ENCODE results near the gene SLC22A7.

SLC22A7 gene

GRCh38 chr6:43283514-43283901 lies 14.6 kb upstream of the SLC22A7 start:
- TF ChIP-seq POLR2A (IDR thresholded peaks at IDR 0.05; ENCODE audit: low read length): no peak
- DNase-seq: no peak

DNA sequence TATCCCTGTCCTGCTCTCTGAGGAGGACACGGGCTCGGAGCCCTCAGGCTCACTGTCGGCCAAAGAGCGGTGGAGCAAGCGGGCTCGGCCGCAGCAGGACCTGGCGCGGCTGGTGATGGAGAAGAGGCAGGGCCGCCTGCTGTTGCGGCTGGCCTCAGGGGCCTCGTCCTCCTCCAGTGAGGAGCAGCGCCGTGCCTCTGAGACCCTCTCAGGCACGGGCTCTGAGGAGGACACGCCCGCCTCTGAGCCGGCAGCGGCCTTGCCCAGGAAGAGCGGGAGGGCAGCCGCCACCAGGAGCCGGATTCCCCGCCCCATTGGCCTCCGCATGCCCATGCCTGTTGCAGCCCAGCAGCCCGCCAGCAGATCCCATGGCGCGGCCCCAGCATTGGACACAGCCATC lies 14.2 kb upstream of the SLC22A7 start:
- DNase-seq: no peak

GRCh38 chr6:43284991-43285781 lies 12.9 kb upstream of the SLC22A7 start:
- TF ChIP-seq GATA1 (IDR thresholded peaks at IDR 0.05; ENCODE audit: low read depth, low read length): no peak
- TF ChIP-seq POLR2A (IDR thresholded peaks at IDR 0.05; ENCODE audit: low read length): no peak
- DNase-seq: no peak

More for the DNA sequence above, 14.2 kb upstream of the SLC22A7 start:
- TF ChIP-seq POLR2A (IDR thresholded peaks at IDR 0.05; ENCODE audit: low read length) (no peak), GATA1 (IDR thresholded peaks at IDR 0.05; ENCODE audit: low read depth, low read length) (no peak)

- TF ChIP-seq GATA1 (IDR thresholded peaks at IDR 0.05; ENCODE audit: low read depth, low read length): no peak
- DNase-seq: no peak
Measured at GRCh38 chr6:43285832-43286231, 12.2 kb upstream of the SLC22A7 start.

- no peak for DNase-seq
- TF ChIP-seq GATA1 (IDR thresholded peaks at IDR 0.05; ENCODE audit: low read depth, low read length) (no peak), POLR2A (IDR thresholded peaks at IDR 0.05; ENCODE audit: low read length) (no peak)
Measured at GRCh38 chr6:43286456-43286979, 11.5 kb upstream of the SLC22A7 start.

DNA sequence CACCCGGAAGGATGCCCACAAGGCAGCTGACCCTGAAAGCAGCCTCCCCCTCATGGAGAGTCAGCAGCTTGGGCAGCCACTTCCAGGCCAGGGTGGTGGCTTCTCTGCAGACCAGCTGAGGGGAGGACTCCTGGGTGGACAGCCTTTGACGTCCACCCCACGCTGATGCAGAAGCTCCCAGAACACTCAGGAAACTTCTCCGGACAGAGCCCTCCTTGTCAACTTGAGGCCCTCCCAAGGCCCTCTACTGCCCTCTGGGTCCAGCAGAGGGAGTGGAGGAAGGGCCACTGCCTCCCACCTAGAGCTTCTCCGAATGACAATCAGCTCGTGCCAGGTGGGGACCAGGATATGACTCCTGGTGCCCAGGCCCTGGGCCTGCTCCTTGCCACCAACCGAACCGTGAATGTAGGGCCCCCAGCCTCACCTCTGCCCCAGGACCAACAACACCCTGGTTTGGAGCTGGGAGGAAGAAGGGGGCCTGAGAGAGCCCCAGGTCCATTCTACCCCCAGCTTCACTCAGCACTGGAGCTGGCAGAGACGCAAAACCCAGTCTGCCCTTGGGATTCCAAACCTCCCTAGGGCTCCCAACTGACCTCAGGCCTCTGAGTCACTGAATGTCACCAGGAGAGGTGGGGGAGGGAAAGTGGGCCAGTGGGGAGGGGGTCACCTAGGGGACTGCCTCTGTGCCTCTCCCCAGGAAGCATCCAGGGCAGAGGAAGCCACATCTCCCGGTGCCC lies 10.9 kb upstream of the SLC22A7 start:
- no peak for DNase-seq
- no peak for TF ChIP-seq POLR2A (IDR thresholded peaks at IDR 0.05; ENCODE audit: low read length)
- TF ChIP-seq GATA1 (IDR thresholded peaks at IDR 0.05; ENCODE audit: low read depth, low read length): no peak

DNA sequence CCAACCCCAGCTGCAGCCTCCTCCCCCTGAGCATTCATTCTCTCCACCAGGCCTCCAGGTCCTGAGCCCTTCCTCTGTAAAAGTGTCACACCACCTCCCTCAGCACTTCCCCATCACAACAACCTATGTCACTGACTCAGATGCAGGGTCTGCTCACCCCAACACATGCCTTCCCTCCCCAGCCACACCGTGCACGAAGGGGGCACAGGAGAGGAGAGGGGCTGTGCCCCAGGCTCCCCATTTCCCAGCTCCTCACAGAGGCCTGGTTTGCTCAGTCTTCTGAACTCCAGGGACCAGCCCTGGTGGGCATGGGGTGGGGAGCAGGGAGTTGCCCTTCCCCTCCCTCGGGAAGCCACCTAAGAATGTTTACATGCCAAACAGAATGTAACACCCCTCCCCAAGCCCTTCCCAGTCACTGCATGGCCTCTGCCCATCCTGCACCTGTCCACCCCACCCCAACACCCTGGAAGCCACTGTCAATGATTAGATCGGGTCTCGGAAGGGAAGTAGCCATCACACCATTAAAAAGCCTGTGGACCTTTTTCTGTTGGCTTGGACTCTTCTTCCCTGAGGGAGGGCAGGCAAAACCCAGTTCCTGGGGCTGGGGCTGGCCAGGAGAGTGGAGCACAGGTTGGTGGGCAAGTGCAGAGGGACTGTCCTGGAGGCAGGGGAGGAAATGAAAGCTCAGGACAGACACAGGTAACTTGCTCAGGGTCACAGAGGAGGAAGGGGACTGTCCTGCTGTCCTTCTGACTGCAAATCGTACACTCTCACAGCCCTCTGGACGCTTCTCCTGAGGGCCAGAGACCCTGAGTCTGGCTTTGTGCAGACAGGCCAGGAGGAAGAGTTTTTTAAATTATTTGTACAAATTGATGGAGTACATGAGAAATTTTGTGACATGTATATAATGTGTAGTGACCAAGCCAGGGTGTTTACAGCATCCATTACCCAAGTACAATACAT lies 10.1 kb upstream of the SLC22A7 start:
- TF ChIP-seq GATA1 (IDR thresholded peaks at IDR 0.05; ENCODE audit: low read depth, low read length) (no peak), POLR2A (IDR thresholded peaks at IDR 0.05; ENCODE audit: low read length) (no peak)
- no peak for DNase-seq

GRCh38 chr6:43290339-43290904 lies 7.6 kb upstream of the SLC22A7 start:
- no peak for DNase-seq
- TF ChIP-seq POLR2A (IDR thresholded peaks at IDR 0.05; ENCODE audit: low read length) (no peak), GATA1 (IDR thresholded peaks at IDR 0.05; ENCODE audit: low read depth, low read length) (no peak)

- TF ChIP-seq POLR2A (IDR thresholded peaks at IDR 0.05; ENCODE audit: low read length) (no peak), GATA1 (IDR thresholded peaks at IDR 0.05; ENCODE audit: low read depth, low read length) (no peak)
- DNase-seq: no peak
Measured at GRCh38 chr6:43290905-43291355, 7.1 kb upstream of the SLC22A7 start.

GRCh38 chr6:43291708-43292107 lies 6.4 kb upstream of the SLC22A7 start:
- no peak for DNase-seq
- TF ChIP-seq GATA1 (IDR thresholded peaks at IDR 0.05; ENCODE audit: low read depth, low read length) (no peak), POLR2A (IDR thresholded peaks at IDR 0.05; ENCODE audit: low read length) (no peak)

DNA sequence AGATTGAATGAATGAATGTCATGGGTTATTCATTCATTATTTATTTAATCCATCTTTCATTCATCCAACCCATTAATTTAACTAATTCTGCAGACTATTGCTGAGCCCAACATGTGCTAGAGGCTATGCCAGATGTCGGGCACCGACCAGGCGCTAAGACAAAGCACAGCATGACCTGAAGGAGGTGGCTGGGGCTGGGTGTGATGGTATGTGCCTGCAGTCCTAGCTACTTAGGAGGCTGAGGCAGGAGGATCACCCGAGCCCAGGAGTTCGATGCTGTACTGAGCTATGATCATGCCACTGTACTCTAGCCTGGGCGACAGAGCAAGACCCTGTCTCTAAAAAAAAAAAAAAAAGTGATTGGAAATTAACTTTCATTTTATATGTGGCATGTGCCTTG lies 5.7 kb upstream of the SLC22A7 start:
- no peak for TF ChIP-seq GATA1 (IDR thresholded peaks at IDR 0.05; ENCODE audit: low read depth, low read length)
- TF ChIP-seq POLR2A (IDR thresholded peaks at IDR 0.05; ENCODE audit: low read length): no peak
- no peak for DNase-seq

GRCh38 chr6:43292763-43293318 lies 5.2 kb upstream of the SLC22A7 start:
- TF ChIP-seq POLR2A (IDR thresholded peaks at IDR 0.05; ENCODE audit: low read length) (no peak), GATA1 (IDR thresholded peaks at IDR 0.05; ENCODE audit: low read depth, low read length) (no peak)
- no peak for DNase-seq

DNA sequence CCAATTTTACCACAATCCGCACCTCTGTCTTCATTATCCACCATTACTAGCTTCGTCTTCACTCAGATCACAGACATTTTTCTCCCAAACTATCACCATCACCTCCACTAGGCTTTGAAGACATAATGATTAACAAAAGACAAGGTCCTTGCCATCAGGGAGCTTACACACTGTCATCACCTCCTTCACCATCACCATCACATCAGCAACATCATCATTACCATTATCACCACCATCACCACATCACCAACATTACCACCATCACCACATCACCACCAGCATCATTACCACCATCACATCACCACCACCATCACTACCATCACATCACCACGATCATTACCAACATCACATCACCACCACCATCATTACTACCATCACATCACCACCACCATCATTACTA lies 4.4 kb upstream of the SLC22A7 start:
- TF ChIP-seq POLR2A (IDR thresholded peaks at IDR 0.05; ENCODE audit: low read length) (no peak), GATA1 (IDR thresholded peaks at IDR 0.05; ENCODE audit: low read depth, low read length) (no peak)
- no peak for DNase-seq
